ENCODE measurements around the gene SPATA2L.

DNA sequence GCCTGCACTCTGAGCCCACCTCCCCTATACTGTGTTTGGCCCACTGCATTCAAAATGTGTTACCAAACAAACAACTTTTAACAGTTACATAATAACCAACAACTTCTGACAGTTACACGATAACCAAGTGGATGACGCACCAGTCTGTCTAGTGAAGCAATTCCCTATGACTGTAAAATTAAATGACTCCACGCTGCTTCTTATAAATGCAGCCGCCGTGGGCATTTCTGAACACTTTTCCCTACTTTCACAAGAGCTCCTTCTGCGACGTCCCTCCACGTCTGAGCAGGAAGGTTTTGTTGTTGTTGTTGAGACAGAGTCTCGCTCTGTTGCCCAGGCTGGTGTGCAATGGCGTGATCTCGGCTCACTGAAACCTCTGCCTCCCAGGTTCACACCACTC lies 47.4 kb upstream of the SPATA2L start:
- TF ChIP-seq POLR2AphosphoS5 (IDR thresholded peaks at IDR 0.05; ENCODE audit: low read depth, low read length) = no peak
- TF ChIP-seq, protein P1, sequence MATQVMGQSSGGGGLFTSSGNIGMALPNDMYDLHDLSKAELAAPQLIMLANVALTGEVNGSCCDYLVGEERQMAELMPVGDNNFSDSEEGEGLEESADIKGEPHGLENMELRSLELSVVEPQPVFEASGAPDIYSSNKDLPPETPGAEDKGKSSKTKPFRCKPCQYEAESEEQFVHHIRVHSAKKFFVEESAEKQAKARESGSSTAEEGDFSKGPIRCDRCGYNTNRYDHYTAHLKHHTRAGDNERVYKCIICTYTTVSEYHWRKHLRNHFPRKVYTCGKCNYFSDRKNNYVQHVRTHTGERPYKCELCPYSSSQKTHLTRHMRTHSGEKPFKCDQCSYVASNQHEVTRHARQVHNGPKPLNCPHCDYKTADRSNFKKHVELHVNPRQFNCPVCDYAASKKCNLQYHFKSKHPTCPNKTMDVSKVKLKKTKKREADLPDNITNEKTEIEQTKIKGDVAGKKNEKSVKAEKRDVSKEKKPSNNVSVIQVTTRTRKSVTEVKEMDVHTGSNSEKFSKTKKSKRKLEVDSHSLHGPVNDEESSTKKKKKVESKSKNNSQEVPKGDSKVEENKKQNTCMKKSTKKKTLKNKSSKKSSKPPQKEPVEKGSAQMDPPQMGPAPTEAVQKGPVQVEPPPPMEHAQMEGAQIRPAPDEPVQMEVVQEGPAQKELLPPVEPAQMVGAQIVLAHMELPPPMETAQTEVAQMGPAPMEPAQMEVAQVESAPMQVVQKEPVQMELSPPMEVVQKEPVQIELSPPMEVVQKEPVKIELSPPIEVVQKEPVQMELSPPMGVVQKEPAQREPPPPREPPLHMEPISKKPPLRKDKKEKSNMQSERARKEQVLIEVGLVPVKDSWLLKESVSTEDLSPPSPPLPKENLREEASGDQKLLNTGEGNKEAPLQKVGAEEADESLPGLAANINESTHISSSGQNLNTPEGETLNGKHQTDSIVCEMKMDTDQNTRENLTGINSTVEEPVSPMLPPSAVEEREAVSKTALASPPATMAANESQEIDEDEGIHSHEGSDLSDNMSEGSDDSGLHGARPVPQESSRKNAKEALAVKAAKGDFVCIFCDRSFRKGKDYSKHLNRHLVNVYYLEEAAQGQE (IDR thresholded peaks at IDR 0.05; ENCODE audit: insufficient read depth in 1 of 2, low read depth in 2 of 2, low read length in 2 of 2) = no peak
- no peak for TF ChIP-seq TAF1 (IDR thresholded peaks at IDR 0.05; ENCODE audit: borderline replicate concordance, insufficient read depth, low read length)
- no peak for TF ChIP-seq SIN3A (IDR thresholded peaks at IDR 0.05; ENCODE audit: borderline replicate concordance, insufficient read depth, low read length)
- TF ChIP-seq FOXP2 (optimal IDR thresholded peaks at IDR 0.05; ENCODE audit: borderline replicate concordance, extremely low read depth, extremely low read length, insufficient read depth) = no peak

Data from PFSK-1 (cell line).